ENCODE measurements around the gene BLOC1S6. TPM values are rescaled to one million over a fixed set of nuclear protein-coding genes. Genes with fewer than 3 reads are reported as not detected.

Gene BLOC1S6
- total and polyA plus RNA-seq, 2 of the 8 experiments (the other 6 are each of a cell fraction or from before 2014, with no cell fraction given), result 4.5 to 28.8 TPM

DNA sequence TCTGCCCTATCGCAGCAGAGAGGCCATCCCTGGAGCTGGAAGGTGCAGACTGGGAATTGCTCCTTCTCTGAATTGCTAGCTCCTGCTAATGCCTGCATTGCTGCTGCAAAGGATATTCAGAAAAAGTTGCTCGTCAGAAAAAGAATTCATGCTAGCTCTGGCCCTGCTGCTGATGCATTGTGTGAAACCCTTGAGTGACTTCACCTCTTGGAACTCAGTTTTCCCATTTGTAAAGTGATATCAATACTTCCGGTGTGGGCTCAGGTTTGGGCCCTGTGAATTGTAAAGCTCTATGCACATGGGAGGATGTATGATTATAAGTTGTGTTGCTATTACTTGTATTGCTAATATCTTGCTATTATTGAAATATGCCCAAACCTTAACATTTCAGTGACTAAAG lies 59.0 kb downstream of the BLOC1S6 start:
- no peak overlapping the region for H3K4me3 ChIP-seq (ENCODE audit: extremely low read depth in 1 of 4, insufficient read depth in 2 of 4, low read depth in 3 of 4, low read length in 4 of 4)
- H3K27ac ChIP-seq (ENCODE audit: low read depth, low read length), result no peak overlapping the region
- H4K8ac ChIP-seq (ENCODE audit: extremely low read depth, insufficient read depth, low read length), result no peak overlapping the region
- no peaks in the 10 kb centered on the region for H3K4me1 ChIP-seq (replicated peaks in 1 of 4; ENCODE audit: control insufficient read depth in 3 of 4, insufficient read depth in 4 of 4, low read length in 3 of 4)
- H3K56ac ChIP-seq (replicated peaks; ENCODE audit: insufficient read length, low read depth, low read length), result no peak overlapping the region
- H3K27me3 ChIP-seq (replicated peaks in 1 of 4; ENCODE audit: control insufficient read depth in 3 of 4, extremely low read depth in 1 of 4, insufficient read depth in 3 of 4, low read length in 3 of 4), result no peaks in the 10 kb centered on the region
- WGBS, 2 experiments (ENCODE audit: extremely low coverage in 1 of 2, insufficient coverage in 1 of 2, insufficient read length in 1 of 2, insufficient replicate concordance in 2 of 2, low coverage in 1 of 2, low lambda C conversion rate in 2 of 2, missing lambda C conversion rate in 1 of 2), result 93% methylated on average over 3 of the region's 3 CpGs; no CpG with 5 or more reads in 1 of the 2 experiments
- H3K18ac ChIP-seq (ENCODE audit: extremely low read depth, low read length), result no peak overlapping the region
- H2BK5ac ChIP-seq (ENCODE audit: low read depth, low read length), result no peak overlapping the region
- H3K23me2 ChIP-seq (ENCODE audit: low read depth, low read length), result no peaks in the 10 kb centered on the region
- no peak overlapping the region for H2BK20ac ChIP-seq (ENCODE audit: low read length)
- H3K79me2 ChIP-seq (ENCODE audit: control insufficient read depth in 1 of 2, insufficient read depth in 2 of 2, low read length in 2 of 2), result no peaks in the 10 kb centered on the region
- H2BK15ac ChIP-seq (ENCODE audit: low read length), result no peak overlapping the region
- CTCF ChIA-PET (ENCODE audit: partially characterized antibody), result no interaction called here
- H4K20me1 ChIP-seq (replicated peaks in 1 of 2; ENCODE audit: control insufficient read depth in 1 of 2, insufficient read depth in 2 of 2, low read length in 2 of 2), result no peaks in the 10 kb centered on the region
- H2AFZ ChIP-seq (ENCODE audit: low read length), result no peak overlapping the region
- H4K5ac ChIP-seq (ENCODE audit: insufficient read length, low read depth, low read length), result no peak overlapping the region
- FAIRE-seq (no peak), DNase-seq (ENCODE audit: low read depth in 1 of 2, low spot score in 2 of 2) (no peak)
- H3K79me1 ChIP-seq (ENCODE audit: low read depth, low read length), result no peaks in the 10 kb centered on the region
- TF ChIP-seq RAD21 (IDR thresholded peaks at IDR 0.05 in 1 of 2, conservative IDR thresholded peaks at IDR 0.05 in 1 of 2; ENCODE audit: low read depth in 2 of 2, low read length in 2 of 2), result no peak
- TF ChIP-seq HDAC6 (IDR thresholded peaks at IDR 0.05; ENCODE audit: low read depth, low read length), result no peak
- TF ChIP-seq TEAD4 (IDR thresholded peaks at IDR 0.05; ENCODE audit: low read depth, low read length), result no peak
- no peak for TF ChIP-seq CBX5 (IDR thresholded peaks at IDR 0.05; ENCODE audit: low read depth, low read length)
- no peak for TF ChIP-seq JUN (IDR thresholded peaks at IDR 0.05; ENCODE audit: low read depth, low read length)
- no peak for TF ChIP-seq POLR2A (IDR thresholded peaks at IDR 0.05; ENCODE audit: control extremely low read depth in 1 of 2, low read depth in 2 of 2, low read length in 2 of 2)
- H3K9me3 ChIP-seq (ENCODE audit: insufficient read depth in 2 of 2, low read depth in 1 of 2, low read length in 1 of 2), result peaks cover 0 to 2% of the 10 kb centered on the region in 2 experiments; a peak in 1 of 4 replicates
- no peak overlapping the region for H2AK5ac ChIP-seq (ENCODE audit: low read depth, low read length)
- POLR2A ChIA-PET (ENCODE audit: partially characterized antibody), result no interaction called here
- no peak overlapping the region for H3K9ac ChIP-seq (replicated peaks in 1 of 4; ENCODE audit: extremely low read depth in 1 of 4, low read depth in 3 of 4, low read length in 3 of 4)
- no peak overlapping the region for H3K14ac ChIP-seq (ENCODE audit: insufficient read length)
- H2BK12ac ChIP-seq (ENCODE audit: low read depth, low read length), result no peak overlapping the region
- no peak overlapping the region for H3K4ac ChIP-seq (replicated peaks; ENCODE audit: insufficient read length, low read depth, low read length)
- H2BK120ac ChIP-seq (replicated peaks; ENCODE audit: low read depth, low read length), result no peak overlapping the region
- no peaks in the 10 kb centered on the region for H3K36me3 ChIP-seq (ENCODE audit: control insufficient read depth in 2 of 4, insufficient read depth in 4 of 4, low read length in 3 of 4)
- no peak overlapping the region for H3K23ac ChIP-seq (ENCODE audit: insufficient read length)
- no peak overlapping the region for H3K4me2 ChIP-seq (ENCODE audit: insufficient read depth in 1 of 2, low read depth in 2 of 2, low read length in 2 of 2)
- no peak overlapping the region for H4K91ac ChIP-seq (replicated peaks; ENCODE audit: insufficient read length, low read length)

Data from H1 (cell line).